NCI-H1930 (cell line): ENCODE results near the gene ALDH1A3.

Experiments
- DNase-seq, 2 experiments: peaks; one replicate each; lab custom pipeline; 2025; lab: John Stamatoyannopoulos, UW

Gene ALDH1A3

DNA sequence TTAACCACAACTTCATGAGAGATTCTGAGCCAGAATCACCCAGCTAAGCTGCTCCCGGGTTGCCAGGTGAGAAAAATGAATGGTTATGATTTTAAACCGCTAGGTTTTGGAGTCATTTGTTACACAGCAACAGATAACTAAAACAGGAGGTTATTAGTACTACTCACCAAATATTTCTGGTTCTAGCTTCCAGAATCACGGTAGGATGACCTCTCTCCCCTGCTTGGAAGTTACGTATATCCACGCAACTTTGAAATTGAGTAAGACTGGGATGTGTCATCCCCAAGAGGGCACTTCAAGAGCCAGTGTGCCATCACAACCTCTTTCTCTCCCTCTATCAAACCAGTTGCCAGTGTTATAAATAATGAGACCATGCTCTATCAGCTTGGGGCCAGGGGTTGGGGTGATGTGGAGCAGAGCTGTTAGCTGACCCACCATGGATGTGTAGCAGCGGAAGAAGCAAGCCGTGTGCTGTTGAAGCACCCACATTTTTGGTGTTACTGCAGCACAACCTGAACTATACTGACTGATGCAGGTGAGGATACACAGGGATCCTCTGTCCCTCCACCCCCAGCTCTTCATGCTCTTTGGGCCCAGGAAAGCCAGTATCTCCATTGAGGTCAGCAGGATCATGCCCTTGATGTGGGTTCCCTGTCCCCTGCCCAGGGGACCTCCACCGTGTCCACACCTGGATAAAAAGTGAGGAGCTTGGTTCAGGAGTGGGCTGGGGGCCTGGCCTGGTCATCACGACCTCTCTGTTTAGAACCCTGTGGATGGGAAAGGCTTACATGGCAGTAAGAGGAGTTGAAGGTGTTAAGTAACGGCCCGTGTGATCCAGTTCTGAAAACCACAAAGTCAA, 19.4 kb upstream of the ALDH1A3 start:
- no peak for DNase-seq

DNA sequence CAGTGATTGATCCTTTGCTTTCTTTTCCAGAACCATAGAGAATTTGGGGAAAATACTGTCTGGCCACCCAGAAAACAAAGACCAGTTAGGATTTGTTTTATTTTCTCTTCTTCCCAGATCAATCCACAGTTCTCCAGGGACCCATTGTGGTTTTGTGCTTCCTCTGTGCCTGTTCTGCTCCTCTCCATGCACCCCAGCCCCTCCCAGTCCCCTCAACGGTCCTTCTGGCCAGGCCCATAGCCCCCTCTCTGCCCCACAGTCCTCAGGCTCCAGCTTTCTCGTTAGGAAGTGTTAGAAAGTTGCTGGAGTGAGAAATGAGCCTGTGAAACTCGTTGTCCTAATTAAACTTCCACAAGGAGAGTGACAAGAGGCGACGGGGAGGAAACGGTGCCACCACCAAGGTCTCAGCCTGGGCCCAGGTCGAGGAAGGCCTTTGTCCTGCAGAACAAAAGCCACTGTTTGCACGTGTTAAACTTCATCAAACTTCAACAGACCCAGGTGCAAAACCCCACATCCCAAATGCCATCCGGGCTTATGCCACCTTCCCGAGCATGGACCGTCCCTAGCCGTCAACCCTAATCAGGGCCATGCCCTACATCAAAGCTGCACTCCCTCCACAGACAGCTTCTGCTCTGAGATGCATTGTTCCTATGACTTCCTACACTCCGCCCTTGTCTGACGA, 18.7 kb upstream of the ALDH1A3 start:
- no peak for DNase-seq

DNA sequence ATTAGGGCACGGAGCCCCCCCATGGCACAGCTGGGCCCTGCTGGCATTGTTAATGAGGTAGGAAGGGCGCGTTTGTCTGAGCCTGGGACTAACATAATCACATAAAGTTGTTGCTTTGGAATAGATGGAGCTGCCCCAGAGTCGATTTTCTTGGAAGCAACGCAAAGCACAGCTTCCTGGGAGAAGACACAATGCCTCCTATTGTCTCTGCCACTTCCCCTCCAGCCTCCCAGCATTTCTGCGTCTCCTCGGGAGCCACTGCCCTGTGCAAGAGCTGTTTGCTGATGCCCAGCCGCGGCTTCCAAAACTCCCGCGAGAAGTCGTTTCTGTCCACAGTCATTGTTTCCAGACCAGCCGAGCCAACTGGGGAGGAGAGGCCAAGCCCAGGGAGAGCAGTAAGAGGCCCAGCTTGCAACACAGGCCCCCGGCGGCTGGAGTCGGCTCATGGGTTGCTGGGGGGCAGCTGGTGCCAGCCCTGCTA, 18.1 kb upstream of the ALDH1A3 start:
- no peak for DNase-seq

DNA sequence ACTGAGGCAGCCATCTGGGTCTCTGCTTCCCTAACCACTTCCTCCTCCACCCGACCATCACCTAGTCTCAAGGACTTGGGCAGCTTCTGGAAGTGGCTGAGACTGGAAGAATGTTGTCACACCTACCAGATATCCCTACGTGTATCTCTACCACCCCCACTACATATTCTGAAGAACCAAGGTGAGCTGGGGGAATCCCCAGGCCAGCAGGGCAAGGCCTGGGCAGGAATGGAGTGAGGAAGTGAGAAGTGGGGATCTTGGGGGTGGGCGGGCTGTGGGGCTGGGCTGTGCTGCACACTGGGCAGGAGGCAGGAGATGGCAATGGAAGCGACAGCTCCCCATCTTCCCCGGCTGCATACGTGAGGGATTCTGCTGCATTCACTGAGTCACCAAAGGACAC, 17.5 kb upstream of the ALDH1A3 start:
- no peak for DNase-seq

DNA sequence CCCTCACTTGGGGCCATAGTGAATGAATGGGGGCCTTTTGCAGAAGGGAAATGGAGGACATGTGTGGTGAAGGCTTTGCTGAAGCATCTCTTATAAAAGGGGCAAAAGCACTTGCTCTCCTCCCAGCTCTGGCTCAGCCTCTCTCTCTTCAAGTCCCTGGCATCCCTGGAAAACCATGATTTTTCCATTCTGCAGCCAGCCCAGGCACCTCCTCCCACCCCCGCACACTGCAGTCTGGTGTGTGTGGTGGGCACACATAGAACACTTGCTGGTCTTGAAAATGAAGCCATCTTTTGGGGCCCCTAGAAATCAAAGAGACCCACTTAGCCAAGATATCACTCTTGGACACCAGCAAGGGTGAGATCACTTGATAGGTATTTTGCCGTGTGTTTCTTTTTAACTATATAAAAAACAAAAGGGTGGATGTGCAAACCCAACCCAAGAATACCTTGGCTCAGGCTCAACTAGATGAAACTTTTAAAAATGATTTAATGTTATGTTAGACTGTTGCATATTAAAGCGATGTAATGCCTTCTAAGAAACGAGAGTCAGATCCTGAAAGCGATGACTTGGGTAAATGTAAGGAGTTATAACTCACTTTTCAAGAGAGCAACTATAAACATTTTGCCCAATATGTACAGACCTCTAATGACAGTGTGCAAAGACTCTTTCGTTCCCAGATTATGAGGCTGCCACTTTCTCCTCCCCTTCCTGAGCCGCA, 16.4 kb upstream of the ALDH1A3 start:
- no peak for DNase-seq

DNA sequence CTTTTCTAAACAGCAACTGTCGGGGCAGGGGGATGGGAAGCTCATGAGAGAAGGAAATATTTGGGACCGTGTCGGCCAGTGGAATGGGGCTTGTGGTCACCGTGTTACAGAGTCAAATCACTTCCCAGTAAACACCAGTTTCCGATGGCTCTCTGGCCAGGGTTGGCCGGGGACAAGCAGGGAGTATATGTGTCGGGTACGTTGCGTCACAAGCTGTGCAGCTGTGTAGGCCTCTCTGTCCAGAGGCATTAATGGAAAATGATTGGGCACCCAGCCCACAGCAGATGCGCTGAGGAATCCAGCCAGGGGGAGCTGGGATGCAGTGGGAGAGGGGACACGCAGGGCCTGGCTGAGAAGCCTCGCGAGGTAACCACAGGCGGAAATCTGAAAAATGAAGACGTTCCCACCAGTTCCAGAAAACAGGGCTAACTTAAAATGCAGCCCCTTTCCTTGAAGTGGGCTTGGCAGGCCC, 15.8 kb upstream of the ALDH1A3 start:
- DNase-seq: no peak

DNA sequence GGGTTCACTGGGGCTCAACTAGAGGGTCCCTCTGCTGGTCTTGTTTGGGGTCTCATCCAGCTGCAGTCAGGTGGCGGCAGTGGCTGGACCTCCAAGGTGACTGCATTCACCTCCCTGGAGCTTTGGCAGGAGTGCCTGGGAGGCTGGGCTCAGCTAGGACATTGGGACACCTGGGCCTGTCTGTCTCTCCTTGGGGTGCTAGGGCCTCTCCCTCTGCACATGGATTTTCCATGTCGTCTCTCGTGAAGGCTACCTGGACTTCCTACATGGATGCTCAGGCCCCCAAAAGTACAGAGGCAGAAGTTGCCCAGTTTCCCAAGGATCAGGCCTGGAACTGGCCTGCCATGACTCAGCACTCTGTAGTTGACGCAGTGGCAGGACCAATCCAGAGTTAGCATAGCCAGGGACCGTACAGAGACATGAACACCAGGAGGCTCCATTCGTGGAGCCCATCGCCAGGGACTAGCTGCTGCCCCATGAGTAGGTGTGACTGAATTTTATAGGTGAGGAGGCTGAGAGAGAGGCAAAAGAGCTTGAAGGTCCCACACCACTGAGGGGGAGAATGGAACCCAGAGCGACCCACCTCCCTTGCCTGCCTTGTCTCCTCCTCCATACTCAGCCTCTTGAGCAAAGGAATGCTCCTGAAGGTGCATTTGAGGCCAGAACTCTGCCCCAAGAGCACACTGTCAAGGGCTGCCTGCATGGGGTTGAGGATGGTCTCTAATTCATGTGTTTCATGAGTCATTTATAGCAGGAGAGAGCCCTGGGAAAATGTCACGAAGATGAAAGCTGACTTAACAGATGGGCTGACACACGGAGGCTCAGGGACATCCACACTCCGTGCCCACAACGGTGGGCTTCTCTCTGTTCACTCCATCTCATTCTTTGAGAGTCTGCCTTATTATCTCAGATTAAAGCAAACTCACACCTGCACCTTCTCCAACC, 13.0 kb upstream of the ALDH1A3 start:
- no peak for DNase-seq

DNA sequence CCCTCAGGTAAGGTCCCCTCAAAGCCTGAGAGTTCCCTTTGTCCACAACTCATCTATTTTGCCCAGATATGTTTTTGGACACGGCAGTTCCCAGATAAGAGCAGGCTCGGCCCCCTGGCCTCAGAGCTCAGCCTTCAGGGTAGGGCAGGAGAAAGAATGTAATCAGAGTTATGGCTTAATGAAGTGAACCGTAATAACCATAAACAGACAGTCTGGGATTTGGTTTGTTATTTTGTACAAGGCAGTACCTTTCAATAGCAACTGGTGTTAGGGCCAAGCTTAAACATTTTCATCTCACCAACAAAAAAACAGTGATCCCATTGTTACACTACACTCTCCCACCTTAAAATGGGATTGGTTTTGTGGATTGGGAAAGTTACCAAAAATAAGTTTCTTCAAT, 12.2 kb upstream of the ALDH1A3 start:
- DNase-seq: no peak

DNA sequence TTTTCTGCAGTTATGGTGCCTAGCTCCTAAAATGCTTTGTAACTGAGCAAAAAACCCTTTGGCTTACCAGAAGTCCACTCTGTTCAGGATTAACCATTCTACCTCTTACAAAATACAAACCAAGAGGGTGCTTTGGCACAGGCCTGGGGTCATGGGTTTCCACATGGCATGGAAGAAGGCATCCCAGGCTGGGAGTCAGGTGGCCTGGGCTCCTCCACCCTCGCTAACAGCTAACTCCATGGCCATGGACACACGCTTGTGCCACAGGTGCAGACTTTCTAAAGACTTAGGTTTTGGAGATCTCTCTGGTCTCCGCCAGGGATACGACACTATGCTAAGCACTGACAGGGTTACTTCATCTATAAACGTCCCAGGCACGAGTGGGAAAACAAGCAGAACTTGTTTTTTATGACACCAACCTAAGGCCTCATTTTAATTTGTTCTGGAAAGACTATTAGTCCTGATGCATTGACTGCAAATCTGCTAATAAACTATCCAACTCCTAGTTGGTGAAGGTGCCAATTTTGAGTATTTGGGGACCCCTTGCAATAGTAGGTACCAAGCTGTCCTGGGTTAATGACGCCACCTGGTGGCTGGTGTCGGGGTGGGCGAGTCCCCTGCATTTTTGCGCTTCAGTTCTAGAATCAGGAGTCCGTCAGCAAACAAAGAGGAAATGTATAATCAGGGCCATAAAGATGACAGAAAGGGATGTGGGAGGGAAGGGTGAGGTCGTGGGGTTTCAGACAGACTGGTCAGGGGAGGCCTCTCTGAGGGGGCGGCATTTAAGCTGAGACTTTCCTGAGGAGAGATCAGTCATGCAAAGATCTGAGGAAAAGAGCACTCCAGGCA, 10.3 kb upstream of the ALDH1A3 start:
- DNase-seq: no peak

DNA sequence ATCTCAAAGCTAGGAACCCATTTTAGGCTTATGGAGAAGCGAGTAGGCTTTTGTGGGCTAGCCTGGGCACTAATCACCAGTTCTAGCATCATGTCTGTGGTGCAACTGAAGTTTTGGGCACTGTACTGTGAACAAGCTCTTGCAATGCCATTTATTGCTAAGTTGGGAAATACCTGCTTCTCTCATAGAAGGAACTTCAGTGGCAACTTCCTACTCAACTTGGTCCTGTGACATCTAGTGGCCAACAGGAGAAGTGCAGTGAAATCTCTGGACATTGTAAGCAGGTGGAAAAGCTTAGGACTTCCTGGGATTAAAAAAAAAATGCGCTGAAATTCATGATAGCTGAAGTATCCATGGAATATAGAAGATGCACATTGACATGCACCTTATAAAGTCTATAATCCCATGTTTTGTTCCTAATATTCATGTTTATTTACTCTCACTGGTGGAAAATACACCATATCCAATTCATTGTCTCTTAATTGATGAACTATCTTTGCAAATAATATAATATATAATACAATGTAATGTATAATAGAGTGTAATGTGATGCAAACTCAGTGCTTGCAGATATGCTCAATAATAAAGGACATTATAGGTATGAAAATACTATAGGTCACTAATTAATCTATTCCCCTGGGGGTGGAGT, 6.5 kb upstream of the ALDH1A3 start:
- DNase-seq: peak in 1 of 2 experiments; percentile 45

DNA sequence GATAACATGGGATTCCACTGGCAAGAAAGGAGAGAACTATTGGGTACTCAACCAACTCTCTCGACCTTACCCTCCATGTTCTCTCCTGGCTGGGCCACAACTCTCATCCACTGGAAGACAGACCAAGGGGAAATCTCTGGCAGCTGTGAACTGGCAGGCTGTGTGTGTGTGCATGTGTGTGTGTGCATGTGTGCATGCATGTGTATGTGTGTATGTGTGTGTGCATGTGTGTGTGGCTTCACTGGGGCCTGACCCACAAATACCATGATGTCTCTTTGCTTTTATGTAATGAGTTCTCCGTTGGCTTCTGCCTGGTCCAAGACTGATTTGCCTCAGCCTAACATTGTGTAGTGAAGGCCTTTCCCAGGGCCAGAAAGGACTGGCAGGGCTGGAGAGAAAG, 4.1 kb upstream of the ALDH1A3 start:
- no peak for DNase-seq

DNA sequence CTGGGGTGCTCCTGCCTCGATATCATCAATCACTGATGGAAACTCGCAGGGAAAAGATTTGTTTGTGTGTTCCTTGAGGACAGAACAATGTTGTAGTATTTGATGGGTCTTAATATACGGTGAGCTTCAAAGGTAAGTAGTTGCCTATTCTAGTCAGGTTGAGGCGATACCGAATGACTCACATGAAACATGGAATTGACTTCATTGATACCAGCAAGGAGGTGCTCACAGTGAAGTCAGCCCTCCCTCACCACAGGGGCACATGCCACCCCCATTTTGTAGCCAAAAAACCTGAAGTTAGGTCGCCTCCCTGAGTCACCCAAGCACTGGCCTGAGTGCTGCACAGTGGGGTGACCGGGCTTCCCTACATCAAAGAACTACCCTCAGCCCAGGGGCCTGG, 3.7 kb upstream of the ALDH1A3 start:
- no peak for DNase-seq

DNA sequence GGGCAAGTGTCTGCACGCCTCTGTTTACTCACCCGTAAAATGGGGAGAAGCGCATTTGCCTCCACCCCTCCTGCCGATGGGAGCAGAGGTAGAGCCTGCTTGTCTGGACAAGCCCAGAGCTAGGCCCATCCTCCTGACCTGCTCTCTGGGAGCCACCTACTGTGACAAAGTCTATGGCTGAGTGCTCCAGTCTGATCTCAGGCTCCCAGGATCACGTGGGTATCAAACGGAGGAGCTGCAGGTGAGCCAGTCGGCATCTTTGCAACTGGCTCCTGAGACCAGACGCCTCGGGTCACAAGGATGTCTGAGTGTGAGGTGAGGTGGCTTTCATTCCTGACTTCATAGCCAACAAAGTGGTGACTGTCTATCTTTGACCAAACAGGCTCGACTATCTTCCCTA, 2.1 kb upstream of the ALDH1A3 start:
- no peak for DNase-seq

DNA sequence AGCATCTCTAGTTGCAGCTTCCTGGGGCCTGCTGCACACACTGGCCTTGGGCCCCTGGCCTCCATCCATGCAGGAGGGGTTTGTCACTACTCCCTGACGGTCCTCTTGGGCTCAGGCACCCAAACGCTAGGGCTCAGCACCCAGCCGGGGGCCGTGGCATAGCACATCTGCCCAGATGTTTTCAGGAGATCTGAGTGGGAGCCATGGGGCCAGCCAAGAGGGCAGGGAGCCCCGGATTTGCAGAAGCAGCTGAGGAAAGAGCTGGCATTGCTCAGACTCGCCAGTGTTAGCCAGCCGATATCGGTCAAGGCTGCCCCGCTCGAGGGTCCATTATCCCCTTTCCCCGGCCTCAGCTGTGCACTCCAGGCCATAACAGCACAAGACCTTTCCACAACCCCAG, 1.5 kb upstream of the ALDH1A3 start:
- DNase-seq: no peak

DNA sequence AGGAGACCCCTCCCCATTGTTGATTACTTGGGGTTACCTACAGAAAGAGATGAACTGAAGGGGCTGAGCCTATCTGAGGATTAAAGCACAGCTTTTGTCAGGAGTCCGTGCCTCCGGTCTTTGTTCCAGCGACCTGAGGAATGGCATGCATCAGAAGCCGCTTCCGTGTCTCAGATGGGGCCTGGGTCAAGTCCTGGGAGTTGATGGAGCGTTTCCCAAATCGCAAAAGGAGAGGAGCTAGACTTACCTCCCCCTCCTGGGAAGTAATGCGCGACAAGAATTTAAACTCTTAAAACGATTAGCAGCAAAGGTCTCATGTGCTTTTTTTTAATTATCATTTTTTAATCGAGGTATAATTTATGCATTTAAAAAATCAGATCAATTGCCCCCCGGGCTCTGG, 983 bp upstream of the ALDH1A3 start:
- DNase-seq: no peak

DNA sequence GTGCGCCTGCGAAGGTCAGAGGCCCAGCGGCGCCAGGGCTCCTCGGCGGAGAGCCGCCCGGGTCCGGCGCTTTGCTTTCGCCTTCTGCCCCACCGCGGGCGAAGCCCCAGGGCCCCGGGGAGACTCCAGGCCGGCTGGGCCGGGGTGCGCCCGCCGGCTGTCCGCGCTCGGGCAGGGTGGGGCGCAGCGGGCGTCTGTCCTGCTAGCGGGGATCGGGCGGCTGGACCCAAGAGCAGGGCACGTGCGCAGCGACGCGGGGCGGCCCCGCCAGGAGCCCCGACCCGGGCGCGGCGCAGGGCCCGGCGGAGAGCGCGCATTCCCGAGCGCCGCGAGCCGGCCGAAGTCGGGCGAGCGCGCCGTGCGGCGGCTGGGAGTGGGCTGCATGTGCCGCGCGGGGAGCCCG, 569 bp upstream of the ALDH1A3 start:
- no peak for DNase-seq

DNA sequence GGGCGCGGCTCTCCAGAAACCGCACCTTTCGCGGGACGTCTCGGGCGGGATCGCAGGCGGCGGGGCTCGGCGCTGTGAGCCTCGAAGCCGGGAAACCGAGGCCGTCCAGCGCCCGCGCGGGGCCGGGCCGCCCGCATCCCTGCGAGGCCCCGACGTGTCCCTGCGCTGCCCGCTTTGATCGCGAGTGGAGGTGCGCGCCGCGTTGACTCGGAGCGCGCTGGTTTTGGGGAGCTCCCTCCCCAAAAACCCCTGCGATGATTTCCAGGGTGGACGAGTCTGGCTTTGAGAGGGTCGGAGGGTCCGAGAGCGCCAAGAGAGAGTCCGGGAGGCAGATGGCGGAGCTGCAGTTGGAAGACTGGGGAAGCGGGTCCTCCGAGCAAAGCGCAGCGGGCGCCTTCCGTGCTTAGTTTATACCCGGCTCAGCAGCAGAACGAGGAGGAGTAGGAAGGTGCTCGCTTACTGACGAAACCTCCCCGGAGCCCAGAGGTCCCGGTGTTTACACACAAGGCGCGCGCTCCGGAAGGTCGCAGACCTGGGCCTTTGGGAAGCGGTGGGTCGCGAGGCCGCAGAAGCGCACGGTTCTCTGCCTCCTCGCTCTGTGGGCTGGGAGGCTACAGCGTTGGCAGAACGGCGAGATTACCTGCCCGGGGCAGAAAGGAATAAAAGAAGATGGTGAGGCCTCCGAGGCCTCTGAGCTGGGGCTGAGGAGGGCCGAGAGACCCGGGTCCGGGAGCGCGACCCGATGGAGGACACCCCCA, 687 bp downstream of the ALDH1A3 start:
- DNase-seq: no peak

DNA sequence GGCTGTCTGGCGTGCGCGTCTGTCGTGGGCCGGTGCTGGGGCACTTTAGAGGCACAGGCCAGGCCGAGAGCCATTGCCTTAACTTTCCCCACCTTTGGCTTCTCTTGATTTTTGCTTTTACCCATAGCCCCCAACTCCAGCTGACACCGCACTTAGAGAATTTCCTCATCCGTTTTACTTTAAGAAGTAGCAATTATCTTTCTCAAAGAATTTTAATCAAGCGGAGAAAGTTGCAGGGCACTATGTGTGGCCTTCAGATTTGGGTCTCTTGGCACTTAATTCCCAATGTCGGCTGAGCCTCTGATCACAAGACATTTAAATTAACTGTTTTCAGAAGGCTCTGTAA, 1.2 kb downstream of the ALDH1A3 start:
- DNase-seq: no peak

DNA sequence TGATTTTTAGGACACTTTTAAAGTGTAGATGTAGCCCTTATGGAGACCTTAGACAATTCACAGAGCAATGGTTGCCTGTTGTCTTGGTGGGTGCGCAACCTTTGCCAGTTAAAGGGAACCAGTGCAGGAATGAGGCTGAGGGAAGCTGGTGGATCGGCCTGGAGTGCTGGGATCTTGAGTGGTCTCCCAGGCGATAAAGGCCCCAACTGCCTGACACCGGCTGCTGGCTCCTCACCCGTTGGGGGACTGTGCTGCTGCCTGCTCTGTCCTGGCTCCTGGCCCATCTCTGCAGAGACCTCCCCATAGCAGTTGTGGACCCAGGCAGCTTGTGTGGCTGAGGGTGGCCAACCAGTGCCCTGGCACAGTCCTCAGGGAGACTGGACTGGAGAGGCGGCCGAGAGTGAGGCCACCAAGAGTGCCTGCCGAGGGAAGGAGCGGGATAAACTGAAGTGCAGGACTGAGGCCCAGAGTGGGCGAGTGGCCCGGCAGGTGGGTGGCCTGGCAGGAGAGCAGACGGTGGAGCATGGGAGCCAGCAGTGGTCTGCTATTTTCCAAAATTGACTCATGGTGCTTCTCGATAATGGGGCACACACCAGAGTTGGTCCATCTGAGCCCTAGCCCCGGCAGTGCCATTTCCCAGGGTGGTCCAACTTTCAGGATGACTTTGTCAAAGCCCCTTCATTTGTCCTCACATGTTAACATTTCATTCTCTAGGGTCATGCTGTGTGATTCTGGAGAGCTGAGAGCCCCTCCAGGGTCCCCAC, 2.1 kb downstream of the ALDH1A3 start:
- DNase-seq: no peak
